RWPE1 (cell line): ENCODE results near the gene SMIM12.

Experiments used
- CTCF ChIA-PET: fragments of 350-600 bp; sonication (Branson Sonifier 250); formaldehyde crosslinking; extraction: SDS; loops from one replicate; lab custom pipeline; 2021; lab: Yijun Ruan, JAX
- POLR2A ChIA-PET: fragments of 400-600 bp; formaldehyde crosslinking; extraction: SDS; loops from one replicate; lab custom pipeline; 2020; ENCODE audit warnings: antibody characterized with exemption; ENCODE audit not compliant: low non-redundant PET; lab: Yijun Ruan, JAX
- DNase-seq: peaks from one replicate; pipeline ENCODE4 v3.0.0; 2012; ENCODE audit warnings: low spot score
- H3K27ac ChIP-seq: fragments of 450-650 bp; 2 replicates; pipeline ENCODE4 v1.5.1; 2017
- TF ChIP-seq, protein P1 (sequence below): fragments of 450-650 bp; conservative IDR thresholded peaks from 2 replicates; pipeline ENCODE4 v1.5.1; 2017; ENCODE audit warnings: low read depth, mild to moderate bottlenecking

Gene SMIM12, protein sequence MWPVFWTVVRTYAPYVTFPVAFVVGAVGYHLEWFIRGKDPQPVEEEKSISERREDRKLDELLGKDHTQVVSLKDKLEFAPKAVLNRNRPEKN

DNA sequence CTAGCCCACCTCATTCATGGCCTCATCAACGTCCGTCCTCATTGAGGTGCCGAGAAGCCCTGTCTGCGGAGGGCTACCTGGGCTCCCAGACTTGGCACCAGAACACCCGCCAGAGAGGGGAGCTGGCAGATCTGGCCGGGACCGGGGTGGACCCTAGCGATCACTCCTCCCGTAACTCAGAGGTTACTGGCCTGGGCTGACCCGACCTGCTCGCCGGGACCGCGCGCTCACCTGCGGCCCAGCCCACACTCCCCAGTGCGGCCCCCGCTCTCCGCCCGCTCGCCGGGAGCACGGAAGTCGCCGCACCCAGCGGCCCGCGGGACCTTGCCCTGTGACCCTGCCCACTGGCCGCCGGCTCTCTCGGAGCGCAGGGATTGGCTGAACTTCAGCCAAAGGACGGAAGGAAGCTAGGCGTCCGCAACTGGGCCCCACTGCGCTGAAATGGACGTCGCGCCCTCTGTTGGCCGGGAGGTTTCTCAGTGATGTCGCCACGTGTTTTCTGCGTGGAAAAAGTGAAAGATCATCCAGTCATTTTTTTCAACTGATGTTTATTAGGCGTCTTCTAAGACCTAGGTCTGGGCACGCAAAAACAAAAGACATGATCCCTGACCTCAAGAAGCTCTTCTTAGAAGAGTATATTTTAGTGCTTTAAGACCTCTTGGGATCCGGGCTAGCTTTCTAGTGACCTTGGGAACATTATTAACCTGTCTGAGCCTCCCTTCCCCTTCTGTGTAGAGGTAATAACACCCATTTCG, at the start of gene SMIM12:
Gene SMIM12, minus strand, starts transcription at position 304 of the 755 bp plus-strand sequence. CDS start 3,772 bp downstream, outside the sequence.
- DNase-seq = peak; percentile 97
- POLR2A ChIA-PET = interaction anchor here (0.6 to 1.0 kb wide), 4 partner anchors 10 to 967 kb away, joined by 3 to 6 read pairs (median 4); no protein-coding TSS in a partner anchor
- TF ChIP-seq, protein P1, sequence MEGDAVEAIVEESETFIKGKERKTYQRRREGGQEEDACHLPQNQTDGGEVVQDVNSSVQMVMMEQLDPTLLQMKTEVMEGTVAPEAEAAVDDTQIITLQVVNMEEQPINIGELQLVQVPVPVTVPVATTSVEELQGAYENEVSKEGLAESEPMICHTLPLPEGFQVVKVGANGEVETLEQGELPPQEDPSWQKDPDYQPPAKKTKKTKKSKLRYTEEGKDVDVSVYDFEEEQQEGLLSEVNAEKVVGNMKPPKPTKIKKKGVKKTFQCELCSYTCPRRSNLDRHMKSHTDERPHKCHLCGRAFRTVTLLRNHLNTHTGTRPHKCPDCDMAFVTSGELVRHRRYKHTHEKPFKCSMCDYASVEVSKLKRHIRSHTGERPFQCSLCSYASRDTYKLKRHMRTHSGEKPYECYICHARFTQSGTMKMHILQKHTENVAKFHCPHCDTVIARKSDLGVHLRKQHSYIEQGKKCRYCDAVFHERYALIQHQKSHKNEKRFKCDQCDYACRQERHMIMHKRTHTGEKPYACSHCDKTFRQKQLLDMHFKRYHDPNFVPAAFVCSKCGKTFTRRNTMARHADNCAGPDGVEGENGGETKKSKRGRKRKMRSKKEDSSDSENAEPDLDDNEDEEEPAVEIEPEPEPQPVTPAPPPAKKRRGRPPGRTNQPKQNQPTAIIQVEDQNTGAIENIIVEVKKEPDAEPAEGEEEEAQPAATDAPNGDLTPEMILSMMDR = peak; percentile 91
- H3K27ac ChIP-seq = peak within 1 kb of the TSS; percentile 78
- CTCF ChIA-PET = interaction anchor here (0.5 to 1.2 kb wide), 9 partner anchors 9 to 899 kb away, joined by 3 to 10 read pairs (median 5); no protein-coding TSS in a partner anchor

DNA sequence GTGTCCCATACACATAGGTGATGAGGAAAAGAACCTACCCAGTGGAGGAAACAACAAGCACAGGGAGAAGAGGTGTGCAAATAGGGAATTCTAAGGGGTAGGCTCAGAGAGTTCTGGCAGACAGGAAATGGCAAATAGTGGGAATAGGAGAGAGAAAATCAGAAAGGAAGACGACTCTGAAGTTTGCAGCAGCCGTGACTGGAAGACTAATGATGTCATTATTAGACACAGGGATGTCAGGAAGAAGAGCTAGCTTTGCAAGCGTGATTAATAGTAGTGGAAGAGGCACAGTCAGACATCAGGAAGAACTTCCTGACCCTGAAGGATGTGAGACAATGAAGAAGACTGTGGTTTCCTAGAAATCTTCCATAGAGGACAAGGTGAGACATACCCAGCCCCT, 48.8 kb upstream of the SMIM12 start:
- DNase-seq = no peak
- POLR2A ChIA-PET = interaction anchor here (0.6 kb wide), 1 partner anchor 12 kb away, joined by 4 read pairs; no protein-coding TSS in a partner anchor
- CTCF ChIA-PET = interaction anchor here (0.7 kb wide), 1 partner anchor 610 kb away, joined by 3 read pairs; no protein-coding TSS in a partner anchor
- TF ChIP-seq, protein P1 = no peak
- H3K27ac ChIP-seq = no peak overlapping the region

DNA sequence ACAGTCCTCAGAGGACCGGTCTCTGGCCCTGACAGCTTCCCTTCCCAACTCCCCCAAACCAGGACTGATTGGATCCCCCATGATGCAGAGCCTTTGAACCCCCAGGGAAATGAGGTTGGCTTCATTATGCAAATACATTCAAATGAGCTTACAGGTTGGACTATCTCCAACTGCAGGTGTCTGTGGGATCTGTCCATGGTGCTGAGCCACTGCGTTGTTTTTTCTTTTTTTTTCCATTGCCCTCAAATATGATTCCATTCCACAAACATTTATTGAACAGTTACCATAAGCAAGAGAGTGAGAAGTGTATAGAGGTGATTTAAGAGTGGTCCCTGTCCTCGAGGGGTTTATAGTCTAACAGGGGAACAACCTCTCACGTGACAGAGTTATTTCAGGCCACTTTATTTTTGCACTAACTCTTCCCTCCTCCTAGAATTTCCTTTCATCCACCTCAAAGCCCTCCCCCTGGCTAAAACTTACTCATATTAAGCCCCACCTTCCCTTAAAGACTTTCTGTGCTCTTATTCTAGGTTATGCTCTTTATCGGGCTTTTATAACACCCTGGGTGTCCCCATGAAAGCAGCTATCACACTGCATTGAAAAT, 48.0 kb upstream of the SMIM12 start:
- ChIA-PET POLR2A (no interaction called here), CTCF (interaction anchor here (0.6 kb wide), 1 partner anchor 8 kb away, joined by 3 read pairs; no protein-coding TSS in a partner anchor)
- H3K27ac ChIP-seq = no peak overlapping the region
- DNase-seq = no peak
- TF ChIP-seq, protein P1 = no peak

DNA sequence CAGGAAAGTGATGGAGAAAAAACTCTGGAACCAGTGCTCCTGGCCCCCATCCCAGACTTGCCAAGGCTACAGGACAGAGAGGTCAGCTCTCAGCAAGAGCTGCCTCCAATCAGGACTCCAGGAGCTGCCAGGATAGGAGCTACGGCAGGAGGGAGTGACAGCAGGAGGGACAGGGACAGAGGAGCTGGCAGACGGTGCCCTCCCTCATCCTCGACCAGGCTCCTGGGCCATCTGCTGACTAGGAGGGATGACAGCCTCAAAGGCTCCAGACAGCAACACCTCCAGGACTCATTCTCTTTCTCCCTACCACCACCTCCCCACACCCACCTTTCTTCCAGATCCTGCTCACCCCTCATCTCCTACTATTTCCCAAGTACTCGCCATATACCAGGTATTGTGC, 47.2 kb upstream of the SMIM12 start:
- TF ChIP-seq, protein P1 = no peak
- POLR2A ChIA-PET = no interaction called here
- no peak for DNase-seq
- CTCF ChIA-PET = interaction anchor here (0.6 kb wide), 1 partner anchor 7 kb away, joined by 3 read pairs; no protein-coding TSS in a partner anchor
- no peak overlapping the region for H3K27ac ChIP-seq

DNA sequence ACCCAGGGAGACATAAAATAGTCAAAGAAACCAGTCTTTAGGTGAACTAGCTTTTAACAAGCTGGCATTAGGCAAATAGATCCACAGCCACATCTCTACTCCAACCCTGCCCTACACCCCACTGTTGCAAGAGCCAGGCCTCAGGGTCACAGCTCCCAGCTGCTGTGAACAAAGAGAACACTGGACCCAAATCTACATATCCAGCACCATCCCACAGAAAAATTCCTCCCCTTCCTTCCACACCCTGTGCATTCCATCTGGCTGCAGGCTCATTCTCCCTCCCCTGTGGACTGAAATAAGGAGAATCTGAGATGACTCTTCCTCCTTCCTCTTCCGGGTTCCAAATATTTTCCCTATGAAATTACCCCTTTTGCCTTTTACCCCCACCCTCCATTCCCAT, 46.7 kb upstream of the SMIM12 start:
- ChIA-PET CTCF (interaction anchor here (0.6 kb wide), 1 partner anchor 14 kb away, joined by 3 read pairs; no protein-coding TSS in a partner anchor), POLR2A (no interaction called here)
- H3K27ac ChIP-seq = no peak overlapping the region
- TF ChIP-seq, protein P1 = no peak
- no peak for DNase-seq

DNA sequence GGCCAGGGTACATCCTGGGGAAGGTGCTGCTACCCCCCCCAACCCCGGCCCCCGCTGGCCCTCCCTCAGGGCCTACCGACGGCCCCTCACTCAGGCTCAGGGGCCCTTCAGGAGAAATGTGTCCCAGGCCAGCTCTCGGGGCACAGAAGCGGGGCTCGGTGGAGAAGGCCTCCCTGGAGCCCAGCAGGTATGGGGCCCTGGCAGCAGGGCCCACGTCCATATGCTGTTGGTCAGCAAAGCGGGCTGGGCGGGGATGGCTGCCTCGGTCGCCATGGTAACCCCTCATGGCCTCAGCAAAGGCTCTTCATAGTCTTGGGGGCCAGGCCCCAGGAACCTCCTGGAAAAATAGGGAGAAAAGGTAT, 45.5 kb upstream of the SMIM12 start:
- ChIA-PET POLR2A (no interaction called here), CTCF (interaction anchor here (0.9 kb wide), 1 partner anchor 21 kb away, joined by 3 read pairs; no protein-coding TSS in a partner anchor)
- no peak for DNase-seq
- H3K27ac ChIP-seq = no peak overlapping the region
- TF ChIP-seq, protein P1 = no peak
